GM12891 (cell line): ENCODE data around the gene CHURC1.

ENCODE experiments used
- POLR2A ChIP-seq: IDR thresholded peaks from 2 replicates; pipeline ENCODE4 v1.6.1; 2011; ENCODE audit warnings: low read depth, low read length, control low read depth
- TAF1 ChIP-seq: IDR thresholded peaks from 2 replicates; pipeline ENCODE4 v1.6.1; 2011; ENCODE audit warnings: low read depth, low read length, control low read depth

DNA sequence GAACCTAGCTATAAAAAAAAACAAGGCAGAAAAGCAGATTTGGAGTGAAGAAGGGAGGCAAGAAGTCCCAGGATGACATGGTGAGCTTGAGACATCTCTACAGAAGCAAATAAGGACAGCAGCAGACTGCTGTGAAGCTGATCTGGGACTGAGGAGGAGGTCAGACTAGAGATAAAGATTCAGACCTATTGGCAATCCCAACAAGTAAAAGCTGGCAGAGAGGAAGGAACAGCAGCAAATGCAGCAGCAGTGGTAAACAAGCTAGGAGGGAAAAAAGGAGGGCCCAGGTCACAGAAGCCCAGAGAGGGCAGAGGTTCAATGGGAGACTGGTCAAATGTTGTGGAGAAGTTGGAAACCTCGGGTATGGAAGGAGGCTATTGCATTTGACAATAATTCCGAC is 45.9 kb upstream of the CHURC1 start:
- TF ChIP-seq POLR2A (no peak), TAF1 (no peak)
